ENCODE measurements around the gene SOBP.

DNA sequence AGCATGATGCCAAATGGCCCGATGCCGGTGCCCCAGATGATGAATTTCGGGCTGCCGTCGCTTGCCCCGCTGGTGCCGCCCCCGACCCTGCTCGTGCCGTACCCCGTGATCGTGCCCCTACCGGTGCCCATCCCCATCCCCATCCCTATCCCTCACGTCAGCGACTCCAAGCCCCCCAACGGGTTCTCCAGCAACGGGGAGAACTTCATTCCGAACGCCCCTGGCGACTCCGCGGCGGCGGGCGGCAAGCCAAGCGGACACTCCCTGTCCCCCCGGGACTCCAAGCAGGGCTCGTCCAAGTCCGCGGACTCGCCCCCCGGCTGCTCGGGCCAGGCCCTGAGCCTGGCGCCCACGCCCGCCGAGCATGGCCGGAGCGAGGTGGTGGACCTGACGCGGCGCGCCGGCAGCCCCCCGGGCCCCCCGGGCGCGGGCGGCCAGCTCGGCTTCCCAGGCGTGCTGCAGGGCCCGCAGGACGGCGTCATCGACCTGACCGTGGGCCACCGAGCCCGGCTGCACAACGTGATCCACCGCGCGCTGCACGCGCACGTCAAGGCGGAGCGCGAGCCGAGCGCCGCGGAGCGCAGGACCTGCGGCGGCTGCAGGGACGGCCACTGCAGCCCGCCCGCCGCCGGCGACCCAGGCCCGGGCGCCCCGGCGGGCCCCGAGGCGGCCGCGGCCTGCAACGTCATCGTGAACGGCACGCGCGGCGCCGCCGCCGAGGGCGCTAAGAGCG is 144.6 kb downstream of the SOBP start:
- TF ChIP-seq, protein P1, sequence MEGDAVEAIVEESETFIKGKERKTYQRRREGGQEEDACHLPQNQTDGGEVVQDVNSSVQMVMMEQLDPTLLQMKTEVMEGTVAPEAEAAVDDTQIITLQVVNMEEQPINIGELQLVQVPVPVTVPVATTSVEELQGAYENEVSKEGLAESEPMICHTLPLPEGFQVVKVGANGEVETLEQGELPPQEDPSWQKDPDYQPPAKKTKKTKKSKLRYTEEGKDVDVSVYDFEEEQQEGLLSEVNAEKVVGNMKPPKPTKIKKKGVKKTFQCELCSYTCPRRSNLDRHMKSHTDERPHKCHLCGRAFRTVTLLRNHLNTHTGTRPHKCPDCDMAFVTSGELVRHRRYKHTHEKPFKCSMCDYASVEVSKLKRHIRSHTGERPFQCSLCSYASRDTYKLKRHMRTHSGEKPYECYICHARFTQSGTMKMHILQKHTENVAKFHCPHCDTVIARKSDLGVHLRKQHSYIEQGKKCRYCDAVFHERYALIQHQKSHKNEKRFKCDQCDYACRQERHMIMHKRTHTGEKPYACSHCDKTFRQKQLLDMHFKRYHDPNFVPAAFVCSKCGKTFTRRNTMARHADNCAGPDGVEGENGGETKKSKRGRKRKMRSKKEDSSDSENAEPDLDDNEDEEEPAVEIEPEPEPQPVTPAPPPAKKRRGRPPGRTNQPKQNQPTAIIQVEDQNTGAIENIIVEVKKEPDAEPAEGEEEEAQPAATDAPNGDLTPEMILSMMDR (IDR thresholded peaks at IDR 0.05; ENCODE audit: low read depth, low read length), result no peak
- no peak for TF ChIP-seq EZH2phosphoT487 (IDR thresholded peaks at IDR 0.05; ENCODE audit: low read depth)
